CD4-positive, alpha-beta T cell treated with Interleukin-21 for 1 hour (primary cell): ENCODE results near the gene PRKAA1.
"Not testable (repeated sequence)": the region's sequence is repeated elsewhere in the genome, so short reads cannot be mapped to it uniquely, and the experiment has no call there.

Experiments
- DNase-seq: peaks from one replicate; pipeline ENCODE4 v3.0.0-alpha.2; 2020

The PRKAA1 gene

DNA sequence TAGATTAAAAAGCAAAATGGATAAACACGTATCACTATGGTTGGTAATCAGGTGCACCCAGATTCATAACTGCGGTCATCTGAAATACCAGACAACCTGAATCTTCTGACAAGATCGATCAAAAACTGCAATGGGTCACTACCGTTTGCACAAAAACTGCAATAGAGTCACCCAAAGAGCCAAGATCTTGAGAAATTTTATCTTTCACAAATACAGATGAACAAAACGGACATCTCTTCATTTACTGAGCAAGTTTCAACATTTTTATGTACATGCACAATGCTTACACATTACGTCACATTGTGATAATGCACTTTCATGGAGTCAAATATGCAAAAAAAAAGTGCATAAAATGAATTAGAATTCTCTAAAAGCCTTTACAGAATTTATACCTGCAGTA, 18.6 kb downstream of the PRKAA1 start:
- no peak for DNase-seq

DNA sequence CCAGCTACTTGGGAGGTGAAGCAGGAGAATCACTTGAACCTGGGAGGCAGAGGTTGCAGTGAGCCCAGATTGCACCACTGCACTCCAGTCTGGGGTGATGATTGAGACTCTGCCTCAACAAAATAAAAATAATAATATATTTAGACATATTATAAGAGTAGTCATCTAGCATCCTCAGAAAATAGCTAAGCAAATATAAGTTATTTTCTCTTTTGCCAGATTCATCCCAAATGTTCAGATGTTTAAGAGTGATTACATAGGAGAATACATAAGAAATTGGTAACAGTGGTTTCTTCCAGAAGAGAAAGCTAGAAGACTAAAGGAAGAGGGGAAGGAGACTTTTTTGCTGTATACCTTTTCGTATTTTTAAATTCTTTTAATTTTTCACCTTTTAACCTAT, 20.0 kb downstream of the PRKAA1 start:
- no peak for DNase-seq

DNA sequence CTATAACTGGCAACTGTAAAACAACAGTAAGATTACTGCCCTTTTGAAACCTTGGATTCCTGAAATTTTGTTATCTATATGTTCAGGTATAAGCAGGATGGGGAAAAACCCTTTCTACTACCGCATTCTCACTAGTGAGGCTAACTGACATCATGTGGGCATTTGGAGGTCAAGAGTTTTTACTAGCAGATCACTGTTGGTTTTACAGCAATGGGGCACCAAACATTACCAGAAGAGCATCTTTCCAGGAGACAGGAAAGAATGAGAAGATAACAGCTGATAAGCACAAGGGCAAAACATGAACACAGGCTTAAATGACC, 21.6 kb downstream of the PRKAA1 start:
- DNase-seq: no peak

DNA sequence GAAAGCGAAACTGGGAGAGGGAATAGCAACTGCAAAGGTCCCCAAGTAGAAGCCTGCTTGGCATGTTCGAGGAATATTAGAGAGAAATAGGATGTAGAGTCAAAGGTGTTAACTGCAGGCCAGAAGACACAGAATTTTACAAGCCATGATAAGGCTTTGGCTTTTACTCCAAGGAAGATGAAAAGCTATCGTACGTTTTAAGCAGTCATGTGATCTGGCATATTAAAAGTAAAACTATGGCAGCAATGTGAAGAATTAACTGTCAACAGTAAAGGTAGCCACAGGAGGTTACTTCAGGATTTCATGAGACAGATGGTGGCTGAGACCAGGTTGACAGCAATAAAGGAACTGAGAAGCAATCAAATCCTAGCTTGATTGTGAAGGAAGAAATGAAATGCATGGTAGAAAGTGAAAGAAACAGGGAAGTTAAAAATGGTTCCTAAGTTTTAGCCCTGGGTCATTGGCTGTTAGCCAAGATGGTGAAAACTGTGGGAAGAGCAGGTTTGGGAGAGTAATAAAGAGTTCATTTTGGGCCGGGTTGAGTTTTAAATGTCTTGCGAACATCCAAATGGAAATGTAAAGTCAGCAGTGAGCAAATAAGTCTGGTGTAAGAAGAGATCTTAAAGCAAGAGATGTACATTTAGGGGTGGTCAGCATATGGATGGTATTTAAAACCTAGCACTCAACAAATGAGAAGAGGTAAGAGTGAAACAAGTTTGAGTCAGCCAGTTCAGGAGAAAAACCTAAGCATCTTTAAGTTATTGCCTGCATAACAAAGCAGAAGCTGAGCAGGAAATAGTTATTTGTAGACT, 22.1 kb downstream of the PRKAA1 start:
- DNase-seq: no peak

DNA sequence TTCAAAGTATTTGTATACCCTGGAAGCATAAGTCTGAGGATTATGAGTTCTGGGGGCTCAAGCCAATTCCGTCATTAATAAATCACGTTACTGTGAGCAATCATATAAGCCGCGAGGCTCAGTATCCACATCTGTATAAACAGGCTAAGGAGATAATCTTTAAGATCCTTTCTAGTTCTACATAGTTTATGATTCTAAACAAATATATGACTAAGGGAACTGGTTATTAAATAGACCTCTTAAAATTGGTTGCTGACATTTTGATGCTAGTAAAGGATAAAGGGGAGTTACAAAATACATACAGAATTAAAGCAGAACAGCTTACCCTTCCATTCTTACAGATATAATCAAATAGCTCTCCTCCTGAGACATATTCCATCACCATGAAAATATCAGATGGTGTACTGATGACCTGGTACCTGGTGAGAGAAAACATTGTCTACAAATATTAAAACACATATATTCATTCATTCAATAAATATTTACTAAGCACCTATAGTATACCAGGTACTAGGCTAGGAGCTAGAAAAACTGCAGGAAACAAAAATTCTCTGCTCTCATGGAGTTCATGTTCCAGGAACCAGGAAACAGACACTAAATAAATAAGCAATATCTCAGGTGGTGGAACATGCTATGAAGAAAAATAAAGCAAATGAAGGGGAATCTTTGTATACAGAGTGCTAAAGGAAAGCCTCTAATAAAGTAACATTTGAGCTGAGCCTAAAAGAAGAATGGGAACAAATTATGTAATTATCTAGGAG, 22.9 kb downstream of the PRKAA1 start:
- no peak for DNase-seq

DNA sequence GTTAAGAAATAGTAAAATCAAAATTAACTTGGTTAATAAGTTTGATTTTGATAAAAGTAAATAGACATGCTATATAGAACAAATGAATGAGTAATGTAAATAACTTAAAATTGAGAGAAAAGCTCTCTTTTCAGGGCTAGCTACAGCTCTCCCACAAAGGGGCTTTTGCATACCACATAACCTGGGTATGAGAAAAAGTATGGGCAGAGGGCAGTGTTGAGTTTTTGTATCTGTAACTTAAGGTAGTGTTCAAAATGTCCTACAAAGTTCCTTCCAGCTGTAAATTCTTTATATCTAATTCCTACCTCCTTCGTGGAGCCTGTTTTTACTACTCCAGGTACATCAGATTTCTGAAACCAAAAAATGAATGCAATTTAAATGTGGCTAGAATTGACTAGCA, 23.6 kb downstream of the PRKAA1 start:
- no peak for DNase-seq

DNA sequence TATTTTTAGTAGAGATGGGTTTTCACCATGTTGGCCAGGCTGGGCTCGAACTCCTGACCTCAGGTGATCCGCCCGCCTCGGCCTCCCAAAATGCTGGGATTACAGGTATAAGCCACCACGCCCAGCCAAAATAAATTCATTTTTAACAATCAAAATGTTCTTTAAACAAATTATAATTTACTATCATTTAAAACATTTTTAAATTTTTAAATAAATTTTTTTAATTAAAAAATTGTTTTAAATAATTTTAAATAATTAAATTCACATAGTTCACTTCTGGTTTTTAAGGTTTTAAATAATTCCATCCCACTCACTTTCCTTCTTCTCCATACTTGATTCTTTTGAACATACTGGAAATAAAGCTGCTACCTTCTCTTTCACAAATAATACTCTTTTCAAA, 27.4 kb downstream of the PRKAA1 start:
- DNase-seq: no peak

DNA sequence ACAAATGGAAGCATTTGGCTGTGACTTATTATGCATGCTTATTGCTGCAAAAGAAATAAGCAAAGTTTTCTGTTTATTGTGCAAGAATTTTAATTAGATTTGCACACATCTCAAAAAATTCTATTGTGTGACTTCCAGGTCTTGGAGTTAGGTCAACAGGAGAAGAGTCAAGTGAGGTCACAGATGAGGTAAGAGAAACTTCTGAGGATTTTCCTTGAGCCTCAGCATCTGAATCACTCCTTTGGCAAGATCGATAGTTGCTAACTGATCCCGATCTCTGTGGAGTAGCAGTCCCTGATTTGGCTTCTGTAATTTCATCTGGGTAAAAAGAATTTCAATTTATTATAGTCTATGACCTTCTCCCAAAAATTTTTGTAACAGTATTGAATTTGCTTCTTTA, 35.5 kb downstream of the PRKAA1 start:
- DNase-seq: no peak

DNA sequence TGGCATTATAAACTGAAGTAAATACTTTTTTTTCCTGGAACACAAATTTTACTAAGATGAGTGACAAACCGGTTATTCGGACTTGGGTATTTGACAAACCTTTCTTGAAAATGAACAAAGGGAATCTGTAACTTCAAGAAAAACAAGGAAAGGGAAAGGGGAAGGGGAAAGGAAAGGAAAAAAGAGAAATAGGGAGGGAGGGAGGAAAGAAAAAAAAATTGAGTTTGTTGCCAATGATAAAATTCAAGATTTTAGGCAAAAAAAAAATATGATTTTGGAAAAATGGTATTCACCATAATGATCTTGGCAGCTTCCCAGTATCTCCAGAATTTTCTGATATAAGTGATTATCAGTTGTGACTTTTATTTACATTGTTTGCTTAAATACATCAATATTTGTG, 40.8 kb downstream of the PRKAA1 start:
- no peak for DNase-seq

DNA sequence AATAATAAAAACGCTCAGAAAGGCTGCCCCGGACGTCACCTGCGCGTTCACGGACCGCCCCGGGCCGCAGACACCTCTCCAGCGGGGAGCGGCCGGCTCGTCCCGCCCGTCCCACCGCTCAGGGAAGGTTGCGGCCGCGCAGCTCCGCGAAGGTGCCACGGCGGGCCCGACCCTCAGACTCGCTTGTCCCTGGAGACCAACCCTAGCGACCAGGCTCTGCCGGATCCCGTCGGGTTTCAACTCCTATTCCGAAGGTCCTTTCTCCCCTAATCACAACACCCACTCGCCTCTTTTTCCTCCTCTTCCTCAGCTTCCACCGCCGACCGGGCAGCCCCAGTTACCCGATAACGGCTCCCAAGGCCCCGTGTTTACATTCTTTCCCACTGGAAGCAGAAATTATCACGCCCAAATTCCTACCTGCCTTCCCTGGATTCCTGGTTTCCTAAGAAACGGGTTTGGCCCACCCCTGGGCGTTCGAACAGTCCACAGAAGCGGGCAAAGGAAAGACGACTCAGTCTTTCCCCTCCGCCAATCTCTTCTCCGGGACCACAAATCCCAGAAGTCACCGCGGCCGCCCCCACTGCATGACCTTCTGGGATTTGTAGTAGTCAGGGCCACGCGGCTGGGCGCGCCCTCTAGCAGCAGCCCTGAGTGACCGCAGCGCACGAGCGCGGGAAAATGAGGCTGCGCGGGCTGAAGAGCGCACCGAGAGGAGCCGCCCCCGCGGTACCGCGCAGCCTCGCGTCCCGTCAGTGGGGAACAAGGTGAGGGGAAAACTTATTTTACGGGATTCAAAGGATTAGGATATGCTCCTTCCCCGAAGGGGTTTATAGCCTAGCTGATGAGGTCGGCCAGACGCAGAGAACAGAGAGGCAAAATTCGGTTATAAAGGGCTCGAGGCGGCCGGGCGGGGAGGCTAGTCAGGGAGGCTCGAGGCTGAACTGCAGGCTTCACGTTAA, 42.5 kb downstream of the PRKAA1 start, which contains the start of gene TTC33:
TSS of gene TTC33 (minus strand) at position 555 of the 959 bp plus-strand sequence. CDS start 8,943 bp downstream, outside the sequence.
- peak; percentile 93 for DNase-seq

DNA sequence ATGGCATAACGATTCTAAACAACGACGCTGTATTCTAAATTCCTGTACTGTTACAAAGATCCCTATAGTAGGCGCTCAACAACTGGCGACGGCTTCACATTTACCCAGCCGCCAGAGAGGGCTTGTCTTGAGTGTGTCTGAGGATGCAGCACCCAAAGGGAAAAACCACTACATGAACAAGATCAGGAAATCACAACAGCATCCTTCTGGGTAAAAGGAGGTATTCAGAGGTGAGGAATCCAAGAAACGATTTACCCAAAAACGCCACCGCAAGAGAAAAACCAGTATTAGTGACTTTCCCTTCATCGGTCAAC, 43.1 kb downstream of the PRKAA1 start:
- peak; percentile 77 for DNase-seq

DNA sequence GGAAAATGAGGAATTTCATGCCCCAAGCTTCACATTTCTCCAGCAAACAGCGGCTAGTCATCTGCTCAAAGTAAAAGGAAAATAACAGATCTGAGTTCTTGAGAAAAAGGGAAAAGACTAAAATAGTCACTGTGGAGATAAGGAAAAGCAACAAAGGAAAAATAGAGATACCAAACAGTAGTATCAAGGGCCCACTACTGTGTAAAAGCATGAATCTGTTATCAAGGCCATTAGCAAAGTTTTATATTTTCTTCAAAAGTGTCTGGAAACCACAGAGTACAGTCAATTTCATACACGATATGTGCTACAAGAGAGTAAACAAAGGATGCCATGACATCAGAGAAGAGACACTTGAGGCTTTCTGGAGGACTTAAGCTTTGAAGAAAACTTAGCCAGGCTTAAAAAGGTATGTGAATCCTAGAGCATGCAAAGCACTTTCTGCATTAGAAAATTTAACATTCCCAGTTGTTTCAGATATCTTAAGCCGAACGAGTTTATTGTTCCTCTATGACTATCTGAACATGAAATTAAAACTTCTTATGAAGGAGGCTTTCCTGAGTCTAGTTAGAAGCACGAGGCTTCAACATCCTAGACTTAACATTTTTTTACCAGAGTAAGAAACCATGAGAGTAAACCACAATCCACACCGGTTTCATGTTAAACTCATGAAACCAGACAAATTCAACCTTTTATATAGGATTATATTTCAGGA, 43.6 kb downstream of the PRKAA1 start:
- peak; percentile 50 for DNase-seq

DNA sequence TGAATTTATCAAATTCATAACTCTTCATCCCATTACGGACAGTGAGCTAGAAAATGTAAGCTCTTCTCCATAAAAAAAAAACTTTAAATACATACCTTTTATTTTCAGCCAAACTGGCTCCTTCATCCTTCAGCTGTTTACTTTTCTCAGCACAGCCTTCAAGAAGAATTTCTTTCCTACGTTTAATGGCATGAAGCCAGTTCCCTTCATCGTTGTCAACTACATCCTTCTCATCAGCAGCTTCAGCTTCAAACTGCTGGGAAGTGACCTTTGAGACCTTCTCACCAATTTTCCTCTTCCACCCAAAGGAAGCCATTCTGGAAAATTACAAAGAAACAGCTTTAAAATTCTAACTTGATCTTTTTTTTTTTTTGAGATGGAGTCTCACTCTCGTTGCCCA, 51.5 kb downstream of the PRKAA1 start:
- no peak for DNase-seq

DNA sequence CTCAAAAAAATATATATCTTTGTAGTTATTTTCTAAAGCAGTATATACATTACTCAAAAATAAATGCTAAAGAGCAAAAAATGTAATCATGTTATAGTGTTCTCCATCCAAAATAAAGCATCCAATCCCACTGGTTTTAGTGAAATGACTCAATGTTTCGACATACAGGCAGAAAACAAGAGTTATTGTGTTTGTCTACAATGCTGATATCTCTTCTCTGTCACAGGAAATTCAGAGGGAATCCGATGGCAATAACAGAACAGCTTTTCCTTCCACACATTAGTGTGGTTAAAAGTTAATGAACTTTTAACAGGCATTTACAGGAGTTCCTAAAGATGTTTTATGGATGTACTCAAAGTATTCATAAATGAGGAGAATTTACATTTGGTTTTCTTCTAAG, 54.4 kb downstream of the PRKAA1 start:
- no peak for DNase-seq

DNA sequence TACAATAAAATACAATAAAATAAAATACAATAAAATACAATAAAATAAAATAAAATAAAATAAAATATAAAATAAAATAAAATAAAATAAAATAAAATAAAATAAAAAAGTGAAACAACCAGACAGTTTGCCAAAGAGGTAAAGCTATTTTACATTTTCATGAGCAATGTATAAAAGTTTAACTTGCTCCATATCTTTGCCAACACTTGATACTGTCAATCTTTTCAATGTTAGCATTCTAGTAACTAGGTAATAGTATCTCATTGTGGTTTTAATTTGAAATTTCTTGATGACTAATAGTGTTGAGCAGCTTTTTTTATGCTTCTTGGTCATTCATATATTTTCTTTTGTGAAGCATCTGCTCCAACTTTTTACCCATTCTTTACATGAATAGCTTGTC, 59.7 kb downstream of the PRKAA1 start:
- DNase-seq: no peak

DNA sequence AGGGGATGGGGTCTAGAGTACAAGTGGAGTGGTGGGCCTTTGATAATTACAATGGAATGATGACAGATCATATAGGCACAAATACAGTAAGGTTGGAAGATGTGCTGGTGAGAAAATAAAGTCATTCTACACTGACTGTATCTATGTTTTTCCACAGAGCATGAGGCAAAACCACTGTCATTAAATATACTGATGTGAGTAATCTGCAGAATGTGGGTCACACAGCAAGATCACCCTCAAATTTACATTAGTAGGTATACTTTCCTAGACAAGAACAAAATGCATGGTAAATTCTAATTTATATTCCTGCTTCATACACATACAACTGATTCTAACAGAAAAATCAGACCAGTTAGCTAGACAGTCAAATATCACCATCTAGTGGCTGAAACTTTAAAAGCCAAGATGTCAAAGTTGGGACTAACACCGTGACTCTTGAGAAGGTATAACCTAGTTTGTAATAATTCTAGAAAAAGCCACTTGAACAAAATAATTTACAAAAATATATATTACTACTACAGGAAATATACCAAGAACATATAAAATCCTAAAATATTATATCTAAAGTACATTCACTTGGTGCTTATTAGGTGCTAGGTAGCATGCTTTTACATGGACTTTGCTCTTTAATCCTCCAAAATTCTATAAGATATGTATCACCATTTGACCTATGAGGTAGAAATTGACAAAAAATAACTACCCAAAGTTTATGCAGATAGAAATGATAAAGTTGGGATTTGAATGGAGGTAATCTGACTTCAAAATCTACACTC, 61.9 kb downstream of the PRKAA1 start:
- DNase-seq: peak; percentile 73

DNA sequence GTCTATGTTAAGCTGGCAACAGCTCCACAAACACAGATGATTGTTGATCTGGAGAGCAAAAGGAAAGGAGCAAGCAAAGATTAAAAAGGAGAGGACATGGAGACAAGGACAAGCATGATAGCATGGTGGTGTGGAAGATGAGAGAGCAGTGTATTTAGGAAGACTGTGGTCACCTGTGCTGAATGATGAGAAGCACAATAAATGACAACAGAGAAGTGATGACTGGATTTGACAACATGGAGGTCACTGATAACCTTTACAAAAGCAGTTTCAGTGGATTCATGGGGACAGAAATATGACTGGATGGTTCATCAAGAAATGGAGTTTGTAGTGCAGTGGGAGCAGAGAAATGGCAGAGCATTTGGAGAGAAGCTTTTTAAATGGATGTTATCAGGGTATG, 62.6 kb downstream of the PRKAA1 start:
- DNase-seq: no peak

DNA sequence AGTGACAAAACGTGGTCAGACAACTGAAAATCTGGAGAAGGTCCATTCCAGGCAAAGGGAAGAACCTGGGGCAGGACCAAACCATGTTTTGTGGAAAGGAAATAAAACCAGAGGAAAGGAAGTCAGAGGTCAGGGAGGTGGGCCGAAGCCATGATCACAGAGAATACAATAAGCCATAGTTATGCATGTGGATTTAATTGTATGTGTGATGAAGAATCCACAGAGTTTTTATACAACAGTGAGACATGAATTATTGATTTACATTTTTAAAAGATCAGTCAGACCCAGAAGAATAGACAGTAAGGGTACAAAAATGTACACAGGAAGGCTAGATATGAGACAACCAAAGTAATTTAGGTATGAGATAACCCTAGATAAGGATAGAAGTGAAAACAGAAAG, 63.2 kb downstream of the PRKAA1 start:
- DNase-seq: no peak

DNA sequence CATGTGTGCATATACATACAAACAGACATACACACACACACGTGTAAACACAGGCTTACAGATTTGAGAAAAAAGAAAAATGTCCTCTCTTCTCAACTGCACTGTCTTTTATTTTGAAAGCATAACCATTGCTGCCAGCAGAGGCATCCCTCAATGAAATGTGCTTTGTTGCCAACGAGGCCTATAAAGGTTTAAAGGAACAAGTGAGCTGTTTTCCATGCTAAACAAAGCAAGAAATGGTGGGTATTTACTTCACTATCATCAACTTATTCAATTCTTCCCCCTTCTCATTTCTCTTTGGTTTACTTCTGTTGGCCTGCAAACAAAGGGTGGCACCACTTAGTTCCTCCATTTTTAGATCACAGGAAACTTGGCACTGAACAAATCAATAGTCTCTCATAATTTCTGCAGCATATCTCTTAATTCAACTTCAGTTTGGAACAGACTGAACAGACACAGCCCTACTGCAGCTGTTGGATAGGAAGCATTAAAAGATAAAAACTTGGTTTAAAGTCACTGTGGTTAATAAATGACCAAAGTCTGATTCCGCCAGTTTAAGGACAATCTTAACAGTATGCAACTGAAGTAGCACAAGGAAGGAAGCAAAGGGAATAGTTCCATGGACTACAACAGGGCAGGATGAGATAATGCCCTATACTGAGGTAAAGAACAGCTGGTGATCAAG, 64.2 kb downstream of the PRKAA1 start:
- no peak for DNase-seq

DNA sequence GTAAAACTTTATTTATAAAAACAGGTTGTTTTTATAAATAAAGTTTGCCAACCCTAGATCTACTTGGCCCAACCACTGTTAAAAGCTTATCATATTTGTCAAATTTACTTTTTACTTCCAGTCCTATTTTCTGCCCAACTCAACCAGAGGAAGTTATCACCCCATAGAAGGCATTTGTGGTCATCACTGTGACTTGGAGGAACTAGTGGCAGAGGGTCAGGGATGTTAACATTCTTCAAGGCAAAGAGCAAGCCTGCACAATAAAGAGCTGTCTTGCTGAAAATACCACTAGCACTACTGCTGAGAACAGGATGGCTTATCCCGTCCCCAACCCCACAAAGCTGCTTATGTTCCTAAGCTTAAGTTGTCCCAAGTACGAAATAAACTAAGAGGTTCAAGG, 64.7 kb downstream of the PRKAA1 start:
- DNase-seq: no peak

DNA sequence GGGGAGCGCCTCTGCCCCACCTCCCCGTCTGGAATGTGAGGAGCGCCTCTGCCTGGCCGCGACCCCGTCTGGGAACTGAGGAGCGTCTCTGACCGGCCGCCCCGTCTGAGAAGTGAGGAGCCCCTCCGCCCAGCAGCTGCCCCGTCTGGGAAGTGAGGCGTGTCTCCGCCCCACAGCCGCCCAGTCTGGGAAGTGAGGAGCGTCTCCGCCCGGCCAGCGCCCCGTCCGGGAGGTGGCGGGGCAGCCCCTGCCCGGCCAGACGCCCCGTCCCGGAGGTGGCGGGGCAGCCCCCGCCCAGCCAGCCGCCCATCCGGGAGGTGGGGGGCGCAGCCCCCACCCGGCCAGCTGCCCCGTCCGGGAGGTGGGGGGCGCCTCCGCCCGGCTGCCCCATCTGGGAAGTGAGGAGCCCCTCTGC, 75.7 kb downstream of the PRKAA1 start:
- not testable (repeated sequence) for DNase-seq
